H1 (cell line): ENCODE results near the gene C15orf39. TPM values are rescaled to one million over a fixed set of nuclear protein-coding genes. Genes with fewer than 3 reads are reported as not detected.
"Not testable (repeated sequence)": the region's sequence is repeated elsewhere in the genome, so short reads cannot be mapped to it uniquely, and the experiment has no call there.

ENCODE experiments used
- CTCF ChIA-PET: fragments of 300-600 bp; sonication (Branson Sonifier 250); formaldehyde crosslinking; loops from one replicate; lab custom pipeline; 2021; ENCODE audit not compliant: partially characterized antibody; lab: Charles Lee
- POLR2A ChIA-PET: fragments of 300-600 bp; sonication (Branson Sonifier 250); formaldehyde crosslinking; loops from one replicate; lab custom pipeline; 2021; ENCODE audit warnings: inconsistent platforms; ENCODE audit not compliant: partially characterized antibody; lab: Charles Lee
- DNase-seq, 2 experiments: peaks; one replicate each; pipeline versions ENCODE4 v3.0.0 to v3.0.0-alpha.2; 2010 to 2022; ENCODE audit warnings: low spot score in 2 of 2, low read depth in 1 of 2, mixed read lengths in 1 of 2
- FAIRE-seq: peaks from 2 replicates; lab custom pipeline; 2011; peaks lifted over from hg19 to GRCh38; lab: Jason Lieb, UNC
- H2AFZ ChIP-seq: 2 replicates; pipeline ENCODE4 v1.8.1; 2012; ENCODE audit warnings: low read length, inconsistent platforms
- H2AK5ac ChIP-seq: 2 replicates; pipeline ENCODE4 v1.6.1; 2013; ENCODE audit warnings: low read depth, low read length
- H2BK120ac ChIP-seq: replicated peaks from 2 replicates; pipeline ENCODE3; 2013; ENCODE audit warnings: low read depth, low read length, inconsistent platforms
- H2BK12ac ChIP-seq: 2 replicates; pipeline ENCODE4 v1.6.1; 2013; ENCODE audit warnings: low read depth, low read length
- H2BK15ac ChIP-seq: 2 replicates; pipeline ENCODE4 v1.6.1; 2013; ENCODE audit warnings: low read length
- H2BK20ac ChIP-seq: 2 replicates; pipeline ENCODE4 v1.6.1; 2013; ENCODE audit warnings: low read length
- H2BK5ac ChIP-seq: 2 replicates; pipeline ENCODE4 v1.6.1; 2013; ENCODE audit warnings: low read depth, low read length
- H3K14ac ChIP-seq: 2 replicates; pipeline ENCODE4 v1.6.1; 2013; ENCODE audit warnings: inconsistent platforms; ENCODE audit not compliant: insufficient read length
- H3K18ac ChIP-seq: 2 replicates; pipeline ENCODE4 v1.6.1; 2013; ENCODE audit warnings: low read length; ENCODE audit errors: extremely low read depth
- H3K23ac ChIP-seq: 2 replicates; pipeline ENCODE4 v1.6.1; 2013; ENCODE audit warnings: inconsistent platforms; ENCODE audit not compliant: insufficient read length
- H3K23me2 ChIP-seq: 2 replicates; pipeline ENCODE4 v1.6.1; 2013; ENCODE audit warnings: low read depth, low read length
- H3K27ac ChIP-seq: 2 replicates; pipeline ENCODE4 v1.6.1; 2011; ENCODE audit warnings: low read depth, low read length, inconsistent platforms
- H3K27me3 ChIP-seq, 4 experiments: replicated peaks in 1 of 4; 1 replicate in 1 of 4; 2 replicates in 3 of 4; pipeline versions ENCODE4 v1.6.1 to v1.8.1; 2011 to 2013; ENCODE audit warnings: low read length in 3 of 4, mild to moderate bottlenecking in 3 of 4, inconsistent platforms in 2 of 4, mixed read lengths in 2 of 4, moderate library complexity in 1 of 4; ENCODE audit not compliant: control insufficient read depth in 3 of 4, insufficient read depth in 3 of 4; ENCODE audit errors: extremely low read depth in 1 of 4
- H3K36me3 ChIP-seq, 4 experiments: 2 replicates each; pipeline versions ENCODE4 v1.6.1 to v1.8.1; 2011 to 2013; ENCODE audit warnings: mild to moderate bottlenecking in 4 of 4, low read length in 3 of 4, moderate library complexity in 2 of 4, control low read depth in 1 of 4, inconsistent platforms in 1 of 4; ENCODE audit not compliant: insufficient read depth in 4 of 4, control insufficient read depth in 2 of 4
- H3K4ac ChIP-seq: replicated peaks from 2 replicates; pipeline ENCODE3; 2013; ENCODE audit warnings: low read length, low read depth, mixed read lengths, inconsistent platforms; ENCODE audit not compliant: insufficient read length
- H3K4me1 ChIP-seq, 4 experiments: replicated peaks in 1 of 4; 1 replicate in 1 of 4; 2 replicates in 3 of 4; pipeline versions ENCODE4 v1.6.1 to v1.8.1; 2011 to 2013; ENCODE audit warnings: low read length in 3 of 4, inconsistent platforms in 2 of 4, mixed read lengths in 1 of 4; ENCODE audit not compliant: insufficient read depth in 4 of 4, control insufficient read depth in 3 of 4
- H3K4me2 ChIP-seq, 2 experiments: 2 replicates each; pipeline versions ENCODE4 v1.6.1 to v1.8.1; 2011 to 2013; ENCODE audit warnings: low read depth in 2 of 2, low read length in 2 of 2, control low read depth in 1 of 2, inconsistent platforms in 1 of 2, mild to moderate bottlenecking in 1 of 2; ENCODE audit not compliant: insufficient read depth in 1 of 2
- H3K4me3 ChIP-seq, 4 experiments: fragments of 200-600, 300-600 bp in 1 of 4; sonication (generic), shearing (Covaris generic), sonication (Bioruptor Twin) in 1 of 4; 2 replicates each; pipeline versions ENCODE4 v1.5.1 to v1.8.1; 2011 to 2016; ENCODE audit warnings: low read length in 4 of 4, low read depth in 3 of 4, control low read depth in 2 of 4, inconsistent platforms in 2 of 4, mild to moderate bottlenecking in 2 of 4, mixed read lengths in 1 of 4, moderate library complexity in 1 of 4; ENCODE audit not compliant: insufficient read depth in 2 of 4; ENCODE audit errors: extremely low read depth in 1 of 4
- H3K56ac ChIP-seq: replicated peaks from 2 replicates; pipeline ENCODE3; 2013; ENCODE audit warnings: low read depth, mild to moderate bottlenecking, mixed read lengths, low read length, inconsistent platforms; ENCODE audit not compliant: insufficient read length
- H3K79me1 ChIP-seq: 2 replicates; pipeline ENCODE4 v1.6.1; 2013; ENCODE audit warnings: low read depth, low read length, control low read depth
- H3K79me2 ChIP-seq, 2 experiments: 2 replicates each; pipeline versions ENCODE4 v1.6.1 to v1.8.1; 2012 to 2013; ENCODE audit warnings: low read length in 2 of 2, mild to moderate bottlenecking in 2 of 2, inconsistent platforms in 1 of 2; ENCODE audit not compliant: insufficient read depth in 2 of 2, control insufficient read depth in 1 of 2
- H3K9ac ChIP-seq, 4 experiments: replicated peaks in 1 of 4; 1 replicate in 1 of 4; 2 replicates in 3 of 4; pipeline versions ENCODE4 v1.6.1 to v1.8.1; 2011 to 2013; ENCODE audit warnings: low read depth in 3 of 4, low read length in 3 of 4, control low read depth in 2 of 4, mild to moderate bottlenecking in 2 of 4, moderate library complexity in 2 of 4, inconsistent platforms in 1 of 4; ENCODE audit errors: extremely low read depth in 1 of 4
- H3K9me3 ChIP-seq, 2 experiments: 2 replicates each; pipeline versions ENCODE4 v1.6.1 to v1.8.1; 2012 to 2013; ENCODE audit warnings: mild to moderate bottlenecking in 2 of 2, moderate library complexity in 2 of 2, control low read depth in 1 of 2, inconsistent platforms in 1 of 2, low read depth in 1 of 2, low read length in 1 of 2, mixed read lengths in 1 of 2; ENCODE audit not compliant: insufficient read depth in 2 of 2
- H4K20me1 ChIP-seq, 2 experiments: replicated peaks in 1 of 2; 2 replicates each; pipeline versions ENCODE3 to v1.8.1; 2011 to 2013; ENCODE audit warnings: inconsistent platforms in 2 of 2, low read length in 2 of 2, mild to moderate bottlenecking in 1 of 2; ENCODE audit not compliant: insufficient read depth in 2 of 2, control insufficient read depth in 1 of 2
- H4K5ac ChIP-seq: 2 replicates; pipeline ENCODE4 v1.6.1; 2013; ENCODE audit warnings: low read length, low read depth, mixed read lengths, inconsistent platforms; ENCODE audit not compliant: insufficient read length
- H4K8ac ChIP-seq: 2 replicates; pipeline ENCODE4 v1.8.0; 2013; ENCODE audit warnings: mild to moderate bottlenecking, moderate library complexity, low read length, inconsistent platforms; ENCODE audit not compliant: insufficient read depth; ENCODE audit errors: extremely low read depth
- H4K91ac ChIP-seq: replicated peaks from 2 replicates; pipeline ENCODE3; 2013; ENCODE audit warnings: low read length, mixed read lengths, inconsistent platforms; ENCODE audit not compliant: insufficient read length
- SP1 ChIP-seq: IDR thresholded peaks from 2 replicates; pipeline ENCODE4 v1.6.1; 2011; ENCODE audit warnings: low read depth, low read length
- WGBS, 2 experiments: shearing (Covaris generic) in 1 of 2; methylation state at CpG; one replicate each; pipeline versions ENCODE4 v1.1.6 to v1.1.7; 2013 to 2015; ENCODE audit warnings: low lambda C conversion rate in 2 of 2, mixed read lengths in 2 of 2, inconsistent platforms in 1 of 2, low coverage in 1 of 2, missing lambda C conversion rate in 1 of 2; ENCODE audit not compliant: insufficient replicate concordance in 2 of 2, insufficient coverage in 1 of 2, insufficient read length in 1 of 2; ENCODE audit errors: extremely low coverage in 1 of 2, missing lambda C conversion rate in 1 of 2; 5-methylcytosine and 5-hydroxymethylcytosine counted together
- polyA plus RNA-seq, 7 experiments: library from polyadenylated mRNA; depleted of rRNA in 3 of 7; stranded (reverse) in 5 of 7; unstranded in 2 of 7; fragments of >200 nt in 5 of 7; fragments of 200-250 nt in 2 of 7; gene quantifications; 1 replicate in 5 of 7; 2 replicates in 1 of 7; 4 replicates in 1 of 7; pipeline versions ENCODE4 v1.2.1 to v1.2.3, GENCODE V29; 2011 to 2013; ENCODE audit warnings: missing spikeins in 2 of 7, mixed read lengths in 2 of 7
- total RNA-seq: library from RNA; stranded (reverse); fragmentation: NEBNext Ultra II Directional; extraction: Animal tissue kit (Norgen Biotek cat#: 25700); gene quantifications from 2 replicates; pipeline ENCODE4 v1.2.1, GENCODE V29; 2021

C15orf39 gene
- total and polyA plus RNA-seq, 2 of the 8 experiments (the other 6 are each of a cell fraction or from before 2014, with no cell fraction given), result 13.8 to 38.5 TPM

- Histone ChIP-seq H4K91ac (no peak overlapping the region), H3K79me1 (no peaks in the 10 kb centered on the region), H2BK20ac (no peak overlapping the region), H3K27ac (no peak overlapping the region), H2BK120ac (no peak overlapping the region), H3K4me1 (peaks cover 0 to 3% (median 0%) of the 10 kb centered on the region in 4 experiments; a peak in 3 of 7 replicates), H3K4ac (no peak overlapping the region), H4K5ac (no peak overlapping the region), H3K79me2 (no peaks in the 10 kb centered on the region), H4K8ac (no peak overlapping the region), H2BK15ac (no peak overlapping the region), H3K9ac (no peak overlapping the region), H3K36me3 (no peaks in the 10 kb centered on the region), H4K20me1 (no peaks in the 10 kb centered on the region), H2BK5ac (no peak overlapping the region), H3K27me3 (no peaks in the 10 kb centered on the region), H3K4me2 (no peak overlapping the region), H3K4me3 (no peak overlapping the region), H3K56ac (no peak overlapping the region), H3K23me2 (no peaks in the 10 kb centered on the region), H3K14ac (no peak overlapping the region), H3K9me3 (no peaks in the 10 kb centered on the region), H2AK5ac (no peak overlapping the region), H2AFZ (no peak overlapping the region), H2BK12ac (no peak overlapping the region), H3K18ac (no peak overlapping the region), H3K23ac (no peak overlapping the region)
- FAIRE-seq, result no peak
- WGBS, 2 experiments, result 72% methylated on average over 4 of the region's 4 CpGs; no CpG with 5 or more reads in 1 of the 2 experiments
- TF ChIP-seq SP1, result no peak
- POLR2A ChIA-PET, result interaction anchor here (1.5 kb wide), 1 partner anchor 42 kb away, joined by 4 read pairs; no protein-coding TSS in a partner anchor
- DNase-seq, result no peak
- CTCF ChIA-PET, result interaction anchor here (1.2 to 1.4 kb wide), 3 partner anchors 22 to 58 kb away, joined by 3 to 4 read pairs (median 4); no protein-coding TSS in a partner anchor
These were observed 48.0 kb downstream of the C15orf39 start for GRCh38 chr15:75249726-75250125.

DNA sequence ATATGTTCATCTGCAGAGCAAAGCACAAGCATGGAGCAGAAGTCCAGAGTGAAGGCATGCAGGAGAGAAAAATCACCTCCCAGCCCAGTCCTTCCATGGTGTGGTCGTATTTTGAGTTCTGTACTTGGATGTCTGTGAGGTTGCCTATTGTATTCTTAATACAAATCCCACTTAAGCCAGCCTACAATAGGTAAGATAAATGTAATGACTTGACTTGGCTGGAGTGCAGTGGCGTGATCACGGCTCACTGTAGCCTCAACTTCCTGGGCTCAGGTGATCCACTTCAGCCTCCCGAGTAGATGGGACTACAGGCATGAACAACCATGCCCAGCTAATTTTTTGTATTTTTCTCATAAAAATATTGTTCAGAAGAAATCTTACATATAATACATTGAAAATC is 49.7 kb downstream of the C15orf39 start:
- Histone ChIP-seq H2AK5ac (0 out of 2 replicates have a peak overlapping the region, but pooled peaks have one; percentile 65), H2BK5ac (peak overlapping the region; percentile 71; the same call in 1 of the 2 replicates)
- H3K79me1 ChIP-seq, H3K23ac ChIP-seq, H2BK15ac ChIP-seq, H4K91ac ChIP-seq, H4K8ac ChIP-seq, H2BK12ac ChIP-seq, H3K27ac ChIP-seq, H3K4me2 ChIP-seq, H3K23me2 ChIP-seq, H3K79me2 ChIP-seq, H3K4me3 ChIP-seq, H2BK20ac ChIP-seq, H3K56ac ChIP-seq, H3K4ac ChIP-seq, H3K14ac ChIP-seq, DNase-seq, H4K5ac ChIP-seq, H3K4me1 ChIP-seq, H3K18ac ChIP-seq, H2AFZ ChIP-seq, H3K27me3 ChIP-seq, H3K36me3 ChIP-seq, H3K9me3 ChIP-seq, FAIRE-seq, H3K9ac ChIP-seq, H2BK120ac ChIP-seq, H4K20me1 ChIP-seq, POLR2A ChIA-PET: not testable (repeated sequence)
- CTCF ChIA-PET, result interaction anchor here (0.7 to 1.1 kb wide), 3 partner anchors 56 to 134 kb away, joined by 3 read pairs; no protein-coding TSS in a partner anchor
- 86% methylated on average over 4 of the region's 4 CpGs; no CpG with 5 or more reads in 1 of the 2 experiments for WGBS, 2 experiments
